ENCODE results near the gene BICC1. TPM values are rescaled to one million over a fixed set of nuclear protein-coding genes. Genes with fewer than 3 reads are reported as not detected.

Gene BICC1
- total RNA-seq, 1 experiment from 2014 or later, result not detected

GRCh38 chr10:58724781-58725180 lies 212.1 kb downstream of the BICC1 start:
- Histone ChIP-seq H3K27ac (ENCODE audit: low read depth, low read length) (no peak overlapping the region), H2AFZ (ENCODE audit: low read depth, low read length, poor library complexity, severe bottlenecking) (no peak overlapping the region), H4K20me1 (ENCODE audit: insufficient read depth) (no peaks in the 10 kb centered on the region), H3K9me2 (ENCODE audit: insufficient read depth) (no peaks in the 10 kb centered on the region), H3K27me3 (ENCODE audit: insufficient read depth, low read length) (peaks cover 16% of the 10 kb centered on the region; the same call in 1 of the 2 replicates), H3K4me2 (ENCODE audit: low read length) (no peak overlapping the region), H3K4me1 (ENCODE audit: control insufficient read depth in 1 of 2, insufficient read depth in 2 of 2, low read length in 2 of 2) (no peaks in the 10 kb centered on the region), H3K79me2 (ENCODE audit: insufficient read depth, low read length) (no peaks in the 10 kb centered on the region), H3K9me3 (ENCODE audit: control insufficient read depth in 1 of 2, insufficient read depth in 1 of 2, low read depth in 1 of 2, low read length in 2 of 2) (no peaks in the 10 kb centered on the region), H3K4me3 (replicated peaks in 1 of 2; ENCODE audit: low read depth in 1 of 2, low read length in 2 of 2) (no peak overlapping the region), H3K36me3 (ENCODE audit: control insufficient read depth in 1 of 2, insufficient read depth in 2 of 2, low read length in 2 of 2) (no peaks in the 10 kb centered on the region), H3K9ac (ENCODE audit: low read length) (no peak overlapping the region)
- ChIA-PET CTCF (no interaction called here), RAD21 (ENCODE audit: low non-redundant PET in 1 of 2, low total read pairs in 2 of 2, uncharacterized antibody in 2 of 2, unreplicated experiment in 2 of 2) (no interaction called here), POLR2A (no interaction called here)
- TF ChIP-seq RAD21 (IDR thresholded peaks at IDR 0.05; ENCODE audit: low read depth) (no peak), TCF7L2 (IDR thresholded peaks at IDR 0.05; ENCODE audit: borderline replicate concordance, extremely low read depth, insufficient read depth, insufficient read length) (no peak), FOSL1 (IDR thresholded peaks at IDR 0.05; ENCODE audit: low read depth) (no peak), SIN3A (IDR thresholded peaks at IDR 0.05; ENCODE audit: low read depth) (no peak), POLR2A (IDR thresholded peaks at IDR 0.05; ENCODE audit: borderline replicate concordance, extremely low read depth, insufficient read depth, insufficient read length) (no peak), ZBTB33 (IDR thresholded peaks at IDR 0.05; ENCODE audit: extremely low read depth, insufficient replicate concordance, low read length) (no peak), MAX (IDR thresholded peaks at IDR 0.05) (no peak), EGR1 (IDR thresholded peaks at IDR 0.05; ENCODE audit: low read depth) (no peak), CEBPB (IDR thresholded peaks at IDR 0.05; ENCODE audit: low read depth) (no peak)
- ATAC-seq (no peak), DNase-seq (ENCODE audit: low read depth, low spot score) (no peak)
- intact Hi-C loops (cut with micrococcal nuclease), result no loop called here
- BruUV-seq (replicated peaks), result no TSS peak

- Histone ChIP-seq H4K20me1 (ENCODE audit: insufficient read depth) (no peaks in the 10 kb centered on the region), H3K27ac (ENCODE audit: low read depth, low read length) (no peak overlapping the region), H3K4me1 (ENCODE audit: control insufficient read depth in 1 of 2, insufficient read depth in 2 of 2, low read length in 2 of 2) (no peaks in the 10 kb centered on the region), H3K27me3 (ENCODE audit: insufficient read depth, low read length) (peaks cover 16% of the 10 kb centered on the region; the same call in 1 of the 2 replicates), H3K79me2 (ENCODE audit: insufficient read depth, low read length) (no peaks in the 10 kb centered on the region), H3K4me3 (replicated peaks in 1 of 2; ENCODE audit: low read depth in 1 of 2, low read length in 2 of 2) (no peak overlapping the region), H3K9me3 (ENCODE audit: control insufficient read depth in 1 of 2, insufficient read depth in 1 of 2, low read depth in 1 of 2, low read length in 2 of 2) (no peaks in the 10 kb centered on the region; a peak in 1 of 4 replicates), H2AFZ (ENCODE audit: low read depth, low read length, poor library complexity, severe bottlenecking) (no peak overlapping the region), H3K9ac (ENCODE audit: low read length) (no peak overlapping the region), H3K36me3 (ENCODE audit: control insufficient read depth in 1 of 2, insufficient read depth in 2 of 2, low read length in 2 of 2) (no peaks in the 10 kb centered on the region), H3K9me2 (ENCODE audit: insufficient read depth) (no peaks in the 10 kb centered on the region), H3K4me2 (ENCODE audit: low read length) (no peak overlapping the region)
- DNase-seq (ENCODE audit: low read depth, low spot score) (no peak), ATAC-seq (no peak)
- ChIA-PET POLR2A (no interaction called here), RAD21 (ENCODE audit: low non-redundant PET in 1 of 2, low total read pairs in 2 of 2, uncharacterized antibody in 2 of 2, unreplicated experiment in 2 of 2) (no interaction called here), CTCF (no interaction called here)
- intact Hi-C loops (cut with micrococcal nuclease), result no loop called here
- TF ChIP-seq RAD21 (IDR thresholded peaks at IDR 0.05; ENCODE audit: low read depth) (no peak), JUND (IDR thresholded peaks at IDR 0.05) (no peak), FOSL1 (IDR thresholded peaks at IDR 0.05; ENCODE audit: low read depth) (no peak), SRF (IDR thresholded peaks at IDR 0.05; ENCODE audit: low read depth) (no peak), CEBPB (IDR thresholded peaks at IDR 0.05; ENCODE audit: low read depth) (no peak), SP1 (IDR thresholded peaks at IDR 0.05; ENCODE audit: low read depth) (no peak), ELF1 (IDR thresholded peaks at IDR 0.05; ENCODE audit: borderline replicate concordance, low read depth) (no peak), POLR2A (IDR thresholded peaks at IDR 0.05; ENCODE audit: borderline replicate concordance, extremely low read depth, insufficient read depth, insufficient read length) (no peak)
- BruUV-seq (replicated peaks), result no TSS peak
Measured at GRCh38 chr10:58725901-58726300, 213.2 kb downstream of the BICC1 start.
